Activated T-cell treated with anti-CD3 and anti-CD28 coated beads, Interleukin-2, amount 50 U/mL, for 24 hours (primary cell): ENCODE results near the gene NAV2.

Experiments
- DNase-seq: peaks from one replicate; pipeline ENCODE4 v3.0.0-alpha.2; 2020
- H3K27ac Mint-ChIP-seq: 2 replicates; pipeline ENCODE4 v1.8.0; 2020; ENCODE audit warnings: mild to moderate bottlenecking, mixed read lengths
- H3K27me3 Mint-ChIP-seq: 2 replicates; pipeline ENCODE4 v1.8.0; 2020; ENCODE audit warnings: mixed read lengths
- H3K36me3 Mint-ChIP-seq: 2 replicates; pipeline ENCODE4 v1.8.0; 2020; ENCODE audit warnings: low read depth, mixed read lengths
- H3K4me1 Mint-ChIP-seq: 2 replicates; pipeline ENCODE4 v1.8.0; 2020; ENCODE audit warnings: low read depth, mixed read lengths
- H3K4me3 Mint-ChIP-seq: 2 replicates; pipeline ENCODE4 v1.8.0; 2020; ENCODE audit warnings: mild to moderate bottlenecking, moderate library complexity, mixed read lengths
- H3K9me3 Mint-ChIP-seq: 2 replicates; pipeline ENCODE4 v1.8.0; 2020; ENCODE audit warnings: mixed read lengths

The NAV2 gene

DNA sequence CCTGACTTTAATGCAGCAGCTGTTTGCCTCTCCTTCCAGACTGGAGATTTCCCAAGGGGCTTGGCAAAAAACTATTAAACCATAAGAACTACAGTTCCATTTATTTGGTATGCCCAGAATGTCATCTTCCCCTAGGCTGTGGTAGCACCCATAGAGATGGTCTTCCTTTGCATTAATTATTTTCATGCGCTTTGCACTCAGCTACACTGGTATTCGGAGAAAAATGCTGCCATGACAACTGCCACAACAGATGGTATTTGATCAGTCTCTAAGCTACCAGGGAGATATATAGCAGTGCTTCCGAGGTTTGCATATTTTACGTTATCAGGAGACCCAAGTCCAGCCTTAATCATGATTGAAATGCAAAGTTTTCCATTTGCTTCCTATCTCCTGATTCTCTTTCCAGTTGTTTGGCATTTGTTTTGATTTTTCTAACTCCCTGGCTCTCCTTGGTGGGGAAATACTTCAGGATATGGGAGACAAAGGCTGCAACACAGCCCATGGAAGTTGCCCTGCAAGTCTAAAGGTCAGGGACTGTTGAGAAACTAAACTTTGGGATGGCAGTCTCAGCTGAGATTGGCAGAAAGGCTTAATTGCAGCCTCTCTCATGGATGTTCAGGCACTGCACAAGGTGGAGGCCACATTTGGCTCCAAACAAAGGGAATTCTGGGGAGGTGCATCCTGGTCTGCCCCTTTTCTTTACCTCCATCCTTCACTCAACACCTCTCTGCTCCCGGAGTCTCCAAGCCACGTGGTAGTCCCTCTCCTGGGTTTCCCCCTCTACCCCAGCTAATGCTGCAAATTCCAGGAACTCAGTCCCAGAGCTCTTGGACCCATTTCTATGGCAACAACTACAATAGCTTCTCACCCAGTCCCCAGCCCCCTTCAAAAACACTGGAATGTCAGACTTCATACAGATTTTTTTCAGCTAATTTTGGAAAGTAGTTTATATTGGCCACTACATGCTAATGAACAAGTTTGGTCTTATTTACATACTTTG is 151.8 kb downstream of the NAV2 start:
- Mint-ChIP-seq H3K36me3 (no peaks in the 10 kb centered on the region), H3K9me3 (no peaks in the 10 kb centered on the region), H3K27ac (no peak overlapping the region), H3K4me3 (no peak overlapping the region), H3K4me1 (no peaks in the 10 kb centered on the region), H3K27me3 (no peaks in the 10 kb centered on the region)
- no peak for DNase-seq

- Mint-ChIP-seq H3K4me3 (no peak overlapping the region), H3K36me3 (no peaks in the 10 kb centered on the region), H3K4me1 (no peaks in the 10 kb centered on the region), H3K27ac (no peak overlapping the region), H3K9me3 (no peaks in the 10 kb centered on the region), H3K27me3 (no peaks in the 10 kb centered on the region)
- no peak for DNase-seq
Measured at GRCh38 chr11:19866037-19866436, 153.4 kb downstream of the NAV2 start.

DNA sequence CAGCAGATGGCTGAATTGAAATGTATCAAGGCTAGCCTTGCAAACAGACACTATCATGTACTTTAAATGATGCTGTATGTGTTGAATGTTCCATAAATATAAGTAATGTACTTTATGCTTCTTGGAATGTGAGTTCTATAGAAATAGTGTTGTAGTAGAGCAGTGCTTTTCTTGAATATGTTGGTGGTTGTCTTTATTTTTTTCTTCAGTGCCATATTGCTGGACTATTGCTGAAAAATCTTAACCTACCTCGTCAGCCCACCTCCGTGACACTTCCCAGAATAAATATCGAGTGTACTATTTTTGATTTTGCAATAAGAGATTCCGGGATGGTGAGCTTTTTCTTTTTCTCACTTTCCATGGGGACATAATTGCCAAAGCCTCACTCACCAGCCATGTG is 153.9 kb downstream of the NAV2 start:
- Mint-ChIP-seq H3K4me1 (no peaks in the 10 kb centered on the region), H3K4me3 (no peak overlapping the region), H3K27ac (no peak overlapping the region), H3K27me3 (no peaks in the 10 kb centered on the region), H3K9me3 (no peaks in the 10 kb centered on the region), H3K36me3 (no peaks in the 10 kb centered on the region)
- DNase-seq: no peak

- Mint-ChIP-seq H3K27ac (no peak overlapping the region), H3K9me3 (no peaks in the 10 kb centered on the region), H3K4me3 (no peak overlapping the region), H3K4me1 (no peaks in the 10 kb centered on the region), H3K27me3 (no peaks in the 10 kb centered on the region), H3K36me3 (no peaks in the 10 kb centered on the region)
- no peak for DNase-seq
Measured at GRCh38 chr11:19867064-19867463, 154.4 kb downstream of the NAV2 start.

- Mint-ChIP-seq H3K36me3 (no peaks in the 10 kb centered on the region), H3K4me3 (no peak overlapping the region), H3K27me3 (no peaks in the 10 kb centered on the region), H3K9me3 (no peaks in the 10 kb centered on the region), H3K27ac (no peak overlapping the region), H3K4me1 (no peaks in the 10 kb centered on the region)
- no peak for DNase-seq
Measured at GRCh38 chr11:19868281-19868821, 155.7 kb downstream of the NAV2 start.

DNA sequence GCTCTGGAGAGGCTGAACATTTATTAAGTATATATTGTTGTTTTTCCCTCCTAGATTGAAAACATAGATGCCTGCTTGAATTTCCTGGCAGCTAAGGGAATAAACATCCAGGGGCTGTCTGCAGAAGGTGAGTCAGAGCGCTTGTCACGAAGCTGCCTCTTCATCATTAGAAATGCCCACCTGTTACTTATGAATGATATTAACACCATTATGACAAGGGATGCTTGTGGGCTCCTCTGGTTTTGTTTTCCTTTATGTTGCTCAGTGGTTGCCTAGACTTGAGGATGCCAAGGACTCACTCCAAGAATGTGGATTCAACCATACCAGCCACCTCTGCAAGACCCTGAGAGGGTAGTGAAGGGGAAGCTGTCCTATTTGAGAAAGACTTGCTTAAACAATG is 156.2 kb downstream of the NAV2 start:
- Mint-ChIP-seq H3K4me3 (no peak overlapping the region), H3K9me3 (no peaks in the 10 kb centered on the region), H3K27ac (no peak overlapping the region), H3K27me3 (no peaks in the 10 kb centered on the region), H3K4me1 (no peaks in the 10 kb centered on the region), H3K36me3 (no peaks in the 10 kb centered on the region)
- DNase-seq: no peak

DNA sequence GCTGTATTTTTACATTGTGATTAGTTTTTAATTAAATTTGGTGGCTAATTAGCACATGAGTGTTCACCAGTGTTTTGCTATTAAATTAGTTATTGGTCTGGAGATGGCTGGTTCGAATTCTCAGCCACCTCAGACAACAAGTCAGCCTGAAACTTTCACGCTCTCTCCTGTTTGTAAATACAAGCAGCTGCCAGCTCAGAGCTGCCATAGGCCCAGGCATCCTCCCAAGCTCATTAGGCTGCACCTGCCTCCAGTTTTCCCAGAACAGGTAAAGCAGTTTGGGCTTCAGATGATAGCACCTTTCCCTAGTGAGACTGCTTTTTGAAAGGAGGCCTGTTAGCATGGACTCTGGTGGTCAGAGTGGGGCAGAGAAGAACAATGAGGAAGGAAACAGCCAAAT is 156.8 kb downstream of the NAV2 start:
- no peak for DNase-seq
- no peak overlapping the region for H3K4me3 Mint-ChIP-seq
- no peaks in the 10 kb centered on the region for H3K27me3 Mint-ChIP-seq
- no peaks in the 10 kb centered on the region for H3K9me3 Mint-ChIP-seq
- H3K36me3 Mint-ChIP-seq: no peaks in the 10 kb centered on the region
- no peak overlapping the region for H3K27ac Mint-ChIP-seq
- H3K4me1 Mint-ChIP-seq: no peaks in the 10 kb centered on the region

GRCh38 chr11:19869946-19870589 is 157.4 kb downstream of the NAV2 start:
- DNase-seq: no peak
- Mint-ChIP-seq H3K27me3 (no peaks in the 10 kb centered on the region), H3K4me3 (no peak overlapping the region), H3K27ac (no peak overlapping the region), H3K36me3 (no peaks in the 10 kb centered on the region), H3K9me3 (no peaks in the 10 kb centered on the region), H3K4me1 (no peaks in the 10 kb centered on the region)

DNA sequence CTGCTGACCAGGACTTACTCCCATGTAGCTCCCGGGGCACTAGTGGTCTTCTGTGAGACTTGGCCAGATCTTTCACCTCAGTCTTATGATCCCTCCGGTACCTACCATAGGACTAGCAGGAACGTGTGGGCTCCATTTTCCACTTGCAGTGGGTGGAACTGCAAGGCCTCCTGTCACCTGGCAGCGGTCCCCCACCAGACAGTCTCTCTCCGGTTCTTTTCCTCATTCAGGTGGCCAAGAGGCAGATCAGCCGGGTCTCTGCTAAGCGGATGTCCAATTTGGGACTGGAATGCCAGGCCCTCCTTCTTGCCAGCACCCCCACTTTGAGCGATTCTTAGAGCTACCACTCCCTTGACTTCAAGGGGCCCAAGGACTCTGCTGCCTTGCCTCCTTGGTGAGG is 158.9 kb downstream of the NAV2 start:
- Mint-ChIP-seq H3K9me3 (no peaks in the 10 kb centered on the region), H3K27ac (no peak overlapping the region), H3K4me3 (no peak overlapping the region), H3K36me3 (no peaks in the 10 kb centered on the region), H3K27me3 (no peaks in the 10 kb centered on the region), H3K4me1 (no peaks in the 10 kb centered on the region)
- DNase-seq: no peak

GRCh38 chr11:19872512-19873145 is 160.0 kb downstream of the NAV2 start:
- H3K27me3 Mint-ChIP-seq: no peaks in the 10 kb centered on the region
- H3K9me3 Mint-ChIP-seq: no peaks in the 10 kb centered on the region
- H3K4me1 Mint-ChIP-seq: no peaks in the 10 kb centered on the region
- no peaks in the 10 kb centered on the region for H3K36me3 Mint-ChIP-seq
- no peak for DNase-seq
- H3K27ac Mint-ChIP-seq: no peak overlapping the region
- no peak overlapping the region for H3K4me3 Mint-ChIP-seq

GRCh38 chr11:19873730-19874129 is 161.1 kb downstream of the NAV2 start:
- Mint-ChIP-seq H3K27me3 (no peaks in the 10 kb centered on the region), H3K4me3 (no peak overlapping the region), H3K27ac (no peak overlapping the region), H3K9me3 (no peaks in the 10 kb centered on the region), H3K4me1 (no peaks in the 10 kb centered on the region), H3K36me3 (no peaks in the 10 kb centered on the region)
- DNase-seq: no peak

DNA sequence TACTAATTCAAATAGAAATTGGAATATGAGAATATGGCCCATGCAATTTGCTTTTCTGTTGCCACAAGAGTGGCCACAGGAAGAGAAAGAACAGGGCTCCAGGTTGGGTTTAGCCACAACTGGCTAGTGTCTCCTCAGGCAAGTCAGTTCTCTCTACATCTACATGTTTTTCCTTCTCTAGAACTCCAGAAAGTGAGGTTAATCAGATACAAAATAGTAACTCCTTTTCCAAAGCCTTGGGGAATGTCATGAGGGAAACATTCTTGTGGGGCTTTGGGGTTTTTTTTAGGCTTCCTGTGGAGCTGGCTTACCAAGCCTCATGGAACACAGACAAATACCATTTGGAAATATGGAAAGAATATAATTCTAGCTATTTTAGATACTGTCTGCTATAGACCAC is 161.6 kb downstream of the NAV2 start:
- Mint-ChIP-seq H3K4me1 (no peaks in the 10 kb centered on the region), H3K27ac (no peak overlapping the region), H3K36me3 (no peaks in the 10 kb centered on the region), H3K9me3 (no peaks in the 10 kb centered on the region), H3K4me3 (no peak overlapping the region), H3K27me3 (no peaks in the 10 kb centered on the region)
- DNase-seq: no peak

- Mint-ChIP-seq H3K4me1 (no peaks in the 10 kb centered on the region), H3K4me3 (no peak overlapping the region), H3K27ac (no peak overlapping the region), H3K27me3 (no peaks in the 10 kb centered on the region), H3K9me3 (no peaks in the 10 kb centered on the region), H3K36me3 (no peaks in the 10 kb centered on the region)
- no peak for DNase-seq
Measured at GRCh38 chr11:19876750-19877149, 164.1 kb downstream of the NAV2 start.

- no peaks in the 10 kb centered on the region for H3K9me3 Mint-ChIP-seq
- H3K4me1 Mint-ChIP-seq: no peaks in the 10 kb centered on the region
- H3K4me3 Mint-ChIP-seq: no peak overlapping the region
- no peaks in the 10 kb centered on the region for H3K36me3 Mint-ChIP-seq
- no peak for DNase-seq
- no peak overlapping the region for H3K27ac Mint-ChIP-seq
- no peaks in the 10 kb centered on the region for H3K27me3 Mint-ChIP-seq
Measured at GRCh38 chr11:19878520-19878919, 165.9 kb downstream of the NAV2 start.
